HUDEP-2 (cell line): ENCODE results near the gene TRIM31.
"Not testable (repeated sequence)": the region's sequence is repeated elsewhere in the genome, so short reads cannot be mapped to it uniquely, and the experiment has no call there.

Experiments
- DNase-seq, 76 experiments: peaks; one replicate each; lab custom pipeline; 2025; ENCODE audit not compliant: unreplicated experiment in 76 of 76; lab: John Stamatoyannopoulos, UW

The TRIM31 gene

DNA sequence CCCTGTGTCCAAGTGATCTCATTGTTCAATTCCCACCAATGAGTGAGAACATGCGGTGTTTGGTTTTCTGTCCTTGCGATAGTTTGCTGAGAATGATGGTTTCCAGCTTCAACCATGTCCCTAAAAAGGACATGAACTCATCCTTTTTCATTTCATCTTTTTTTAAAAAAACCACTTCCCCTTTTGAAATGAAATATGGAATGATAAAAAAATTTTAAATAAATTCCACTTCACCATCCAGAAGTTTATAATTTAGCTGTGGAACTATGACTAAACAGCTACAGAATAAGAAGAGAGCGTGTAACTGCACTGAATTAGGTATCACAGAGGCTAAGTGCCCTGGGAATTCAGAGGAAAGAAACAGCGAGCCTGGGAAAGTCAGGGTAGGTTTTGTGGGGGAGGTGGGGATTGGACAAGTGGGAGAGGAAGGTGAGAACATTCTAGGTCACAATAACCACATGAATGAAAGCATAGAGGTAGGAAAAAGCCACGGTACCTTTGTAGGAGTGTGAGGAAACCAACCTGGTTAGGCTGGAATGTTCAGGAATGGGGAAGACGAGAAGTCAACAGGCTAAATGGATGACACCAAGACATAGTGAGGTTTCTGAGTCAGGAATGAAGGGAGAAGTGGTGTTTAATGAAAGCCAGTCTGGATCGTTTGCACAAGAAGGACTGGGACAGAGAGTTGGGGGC is 37.1 kb upstream of the TRIM31 start:
- no peak for DNase-seq

GRCh38 chr6:30149234-30149633 is 36.3 kb upstream of the TRIM31 start:
- DNase-seq: peak in 5 of 76 experiments; percentile 12 to 51 (median 30)

DNA sequence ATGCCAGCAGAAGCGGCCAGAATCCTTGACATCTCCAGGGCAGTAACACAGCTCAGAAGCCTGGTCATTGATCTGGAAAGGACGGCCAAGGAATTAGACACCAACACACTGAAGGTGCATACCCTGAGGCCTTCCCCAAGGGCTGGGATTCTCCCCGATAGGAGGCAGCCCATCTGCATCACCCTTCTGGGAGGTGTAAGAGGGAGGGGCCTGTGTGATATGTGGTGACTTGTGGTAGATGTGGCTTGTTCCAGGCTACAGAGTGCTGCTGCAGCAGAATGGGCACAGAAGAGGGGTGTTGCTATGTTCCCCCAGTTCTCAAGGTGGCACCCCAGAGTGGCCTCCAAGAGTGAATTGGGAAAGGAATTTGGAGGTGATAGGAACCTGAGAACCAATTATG is 34.2 kb upstream of the TRIM31 start:
- DNase-seq: no peak

DNA sequence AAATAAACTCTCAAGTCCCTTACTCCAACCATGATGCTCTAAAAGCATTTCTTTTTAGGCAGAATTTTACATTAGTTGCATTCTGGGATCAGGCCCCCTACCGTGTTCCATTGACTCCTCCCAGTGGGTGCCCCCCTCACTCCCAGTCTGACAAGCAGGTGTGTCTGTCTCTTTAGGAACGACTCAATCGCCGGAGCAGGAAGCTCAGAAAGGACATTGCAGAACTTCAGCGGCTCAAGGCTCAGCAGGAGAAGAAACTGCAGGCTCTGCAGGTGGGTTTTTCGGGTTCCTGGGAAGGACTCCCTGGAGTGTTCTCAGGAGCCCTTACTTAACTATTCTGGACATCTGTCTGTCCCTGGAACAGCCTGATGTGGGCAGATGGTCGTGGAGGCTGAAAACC is 32.9 kb upstream of the TRIM31 start:
- no peak for DNase-seq

- DNase-seq: no peak
Measured at GRCh38 chr6:30144811-30145210, 31.9 kb upstream of the TRIM31 start.

- no peak for DNase-seq
Measured at GRCh38 chr6:30143780-30144179, 30.9 kb upstream of the TRIM31 start.

GRCh38 chr6:30142665-30143064 is 29.8 kb upstream of the TRIM31 start:
- no peak for DNase-seq

GRCh38 chr6:30140240-30140639 is 27.4 kb upstream of the TRIM31 start:
- DNase-seq: not testable (repeated sequence)

GRCh38 chr6:30136570-30137286 is 23.8 kb upstream of the TRIM31 start:
- DNase-seq: no peak

DNA sequence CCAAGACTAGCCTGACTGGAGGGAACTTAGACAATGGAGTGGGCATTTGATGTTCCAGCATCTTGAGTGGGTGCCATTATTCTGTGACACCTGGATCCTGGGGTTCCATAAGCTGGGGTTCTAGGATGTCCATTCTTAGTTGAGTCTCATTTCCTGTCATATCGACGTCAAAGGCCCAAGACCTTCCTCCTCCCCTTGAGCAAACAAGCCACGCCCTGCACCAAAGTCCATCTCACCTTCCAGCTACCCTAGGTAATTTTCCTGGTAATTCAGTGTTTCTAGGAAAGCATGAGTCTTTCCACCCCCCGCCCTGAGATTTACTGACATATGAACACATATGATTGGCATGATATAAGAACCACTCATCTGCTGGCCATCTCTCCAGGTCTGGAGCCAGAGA is 22.9 kb upstream of the TRIM31 start, which contains the start of gene TRIM40:
Gene TRIM40, plus strand, starts transcription at position 384 of the 400 bp plus-strand sequence. CDS start 897 bp downstream, outside the sequence.
- no peak for DNase-seq

- DNase-seq: no peak
Measured at GRCh38 chr6:30135147-30135546, 22.3 kb upstream of the TRIM31 start.

- no peak for DNase-seq
Measured at GRCh38 chr6:30131947-30132497, 19.1 kb upstream of the TRIM31 start.

- peak in 70 of 76 experiments; percentile 33 to 89 (median 68) for DNase-seq
Measured at GRCh38 chr6:30130887-30131862, 18.3 kb upstream of the TRIM31 start.

- DNase-seq: no peak
Measured at GRCh38 chr6:30130179-30130679, 17.3 kb upstream of the TRIM31 start.

- DNase-seq: no peak
Measured at GRCh38 chr6:30129265-30130178, 16.6 kb upstream of the TRIM31 start.

DNA sequence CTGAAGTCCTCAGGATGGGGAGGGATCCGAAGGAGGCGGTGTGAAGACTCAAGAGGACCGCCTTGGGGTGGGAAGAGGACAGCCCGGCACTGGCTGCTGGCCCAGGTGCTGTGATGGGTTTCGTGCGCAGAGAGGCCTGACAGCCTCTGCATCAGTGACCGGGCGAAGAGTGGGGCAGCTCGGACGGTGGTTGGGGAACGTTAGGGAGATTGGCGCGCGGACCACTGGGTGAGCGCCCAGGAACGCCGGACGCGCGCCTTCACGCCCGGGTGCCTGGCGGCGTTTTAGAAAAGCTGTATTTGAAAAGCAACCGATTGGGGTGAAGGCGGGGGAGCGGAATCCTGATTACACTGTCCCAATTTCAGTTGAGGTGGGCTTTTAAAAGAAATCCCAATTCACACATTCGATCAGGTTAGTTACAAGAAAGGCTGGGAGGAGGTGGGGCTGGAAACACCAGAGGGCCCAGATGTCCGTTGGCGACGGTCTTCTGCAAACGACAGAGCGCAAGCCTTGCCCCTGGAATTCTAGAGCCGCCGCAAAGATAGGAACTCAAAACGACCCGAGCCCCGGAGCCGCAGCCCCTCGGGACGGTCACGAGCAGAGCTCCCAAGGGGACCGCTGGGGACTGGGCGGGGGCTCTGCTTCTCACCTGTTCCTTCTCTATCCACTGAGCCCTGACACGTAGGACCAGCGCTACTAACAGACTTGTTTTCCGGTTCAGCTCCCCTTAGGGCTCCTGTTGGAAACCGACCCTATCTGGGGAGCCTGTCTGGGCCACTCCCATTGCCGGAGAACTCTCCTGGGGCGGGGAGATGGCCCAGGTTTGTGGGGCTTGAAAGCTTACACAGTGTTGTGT is 14.6 kb upstream of the TRIM31 start:
- no peak for DNase-seq

- DNase-seq: no peak
Measured at GRCh38 chr6:30122515-30122914, 9.6 kb upstream of the TRIM31 start.
